VCaP (cell line): ENCODE results near the gene KDM4C.

Source experiments
- H3K27ac ChIP-seq: fragments of 450-650 bp; 2 replicates; pipeline ENCODE4 v1.5.1; 2017
- TF ChIP-seq, protein P1 (sequence below): fragments of 450-650 bp; conservative IDR thresholded peaks from 2 replicates; pipeline ENCODE4 v1.5.1; 2017; ENCODE audit warnings: mild to moderate bottlenecking, moderate library complexity

Gene KDM4C

DNA sequence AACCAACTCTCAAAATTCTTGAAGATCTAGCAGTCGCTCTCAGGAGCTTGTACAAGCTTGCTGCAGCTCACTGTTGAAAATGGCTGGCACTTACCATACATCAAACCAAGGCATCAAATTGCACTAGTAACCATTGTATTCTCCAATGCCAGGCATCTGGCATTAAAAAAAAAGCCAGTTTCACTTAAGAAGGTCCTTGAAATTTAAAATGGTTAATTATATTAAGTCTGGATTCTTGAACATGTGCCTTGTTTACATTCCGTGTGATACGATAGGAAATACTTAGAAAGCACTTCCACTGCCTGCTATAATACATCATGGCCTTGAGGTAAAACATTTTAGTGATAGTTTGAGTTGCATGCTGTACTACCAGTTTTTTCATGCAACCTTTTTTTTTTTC lies 300.7 kb downstream of the KDM4C start:
- H3K27ac ChIP-seq = no peak overlapping the region
- TF ChIP-seq, protein P1, sequence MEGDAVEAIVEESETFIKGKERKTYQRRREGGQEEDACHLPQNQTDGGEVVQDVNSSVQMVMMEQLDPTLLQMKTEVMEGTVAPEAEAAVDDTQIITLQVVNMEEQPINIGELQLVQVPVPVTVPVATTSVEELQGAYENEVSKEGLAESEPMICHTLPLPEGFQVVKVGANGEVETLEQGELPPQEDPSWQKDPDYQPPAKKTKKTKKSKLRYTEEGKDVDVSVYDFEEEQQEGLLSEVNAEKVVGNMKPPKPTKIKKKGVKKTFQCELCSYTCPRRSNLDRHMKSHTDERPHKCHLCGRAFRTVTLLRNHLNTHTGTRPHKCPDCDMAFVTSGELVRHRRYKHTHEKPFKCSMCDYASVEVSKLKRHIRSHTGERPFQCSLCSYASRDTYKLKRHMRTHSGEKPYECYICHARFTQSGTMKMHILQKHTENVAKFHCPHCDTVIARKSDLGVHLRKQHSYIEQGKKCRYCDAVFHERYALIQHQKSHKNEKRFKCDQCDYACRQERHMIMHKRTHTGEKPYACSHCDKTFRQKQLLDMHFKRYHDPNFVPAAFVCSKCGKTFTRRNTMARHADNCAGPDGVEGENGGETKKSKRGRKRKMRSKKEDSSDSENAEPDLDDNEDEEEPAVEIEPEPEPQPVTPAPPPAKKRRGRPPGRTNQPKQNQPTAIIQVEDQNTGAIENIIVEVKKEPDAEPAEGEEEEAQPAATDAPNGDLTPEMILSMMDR = no peak

GRCh38 chr9:7067169-7067568 lies 309.4 kb downstream of the KDM4C start:
- no peak overlapping the region for H3K27ac ChIP-seq
- TF ChIP-seq, protein P1 = no peak

DNA sequence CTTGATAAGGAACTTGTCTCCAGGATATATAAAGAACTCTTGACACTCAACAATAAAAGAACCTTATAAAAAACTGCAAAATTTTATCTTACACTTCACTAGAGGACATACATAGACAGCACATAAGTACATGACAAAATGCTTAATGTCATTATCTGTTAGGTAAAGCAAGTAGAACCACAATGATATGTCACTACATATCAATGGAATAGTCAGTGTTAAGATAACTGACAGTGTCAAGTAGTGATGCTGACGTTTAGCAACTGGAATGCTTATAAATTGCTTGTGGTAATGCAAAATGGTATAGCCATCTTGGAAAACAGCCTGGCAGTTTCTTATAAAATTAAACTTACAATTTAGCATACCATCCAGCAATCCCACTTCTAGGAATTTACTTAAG lies 314.1 kb downstream of the KDM4C start:
- H3K27ac ChIP-seq = no peak overlapping the region
- TF ChIP-seq, protein P1 = no peak

DNA sequence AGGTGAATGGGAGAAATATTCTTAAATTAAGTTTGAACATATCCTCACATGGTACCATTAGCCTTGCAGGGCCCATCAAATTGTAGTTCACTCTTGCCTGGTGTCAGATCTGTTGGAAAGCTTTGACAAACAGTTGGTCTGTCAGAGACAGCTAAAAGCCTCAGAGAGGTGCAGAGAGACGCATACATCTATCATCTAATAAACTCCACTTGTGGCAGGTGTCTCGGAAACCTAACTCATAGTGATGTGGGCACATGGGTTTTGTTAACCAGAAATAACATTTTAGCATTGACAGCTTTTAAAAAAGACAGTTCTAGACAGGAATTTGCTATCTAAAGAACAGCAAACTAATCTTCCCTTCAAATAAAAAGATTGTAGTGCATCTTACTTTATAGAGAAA lies 315.9 kb downstream of the KDM4C start:
- H3K27ac ChIP-seq = no peak overlapping the region
- TF ChIP-seq, protein P1 = no peak

DNA sequence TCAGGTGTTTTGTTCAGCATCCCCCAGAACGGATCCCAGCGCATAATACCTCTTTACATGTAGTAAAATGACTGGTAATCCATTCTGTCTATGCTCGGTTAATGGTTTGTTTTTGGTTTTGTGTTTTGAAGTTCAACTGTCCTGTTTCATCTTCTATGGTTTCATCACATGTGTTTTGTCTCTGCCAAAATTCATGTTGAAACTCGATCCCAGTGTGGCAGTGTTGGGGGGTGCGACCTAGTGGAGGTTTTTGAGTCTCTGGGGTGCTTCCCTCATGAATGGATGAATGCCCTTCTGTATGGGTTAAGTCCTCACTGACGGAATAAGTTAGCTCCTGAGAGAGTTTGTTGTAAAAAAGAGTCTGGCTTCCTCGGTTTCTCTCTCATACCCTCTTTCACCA lies 317.4 kb downstream of the KDM4C start:
- H3K27ac ChIP-seq = no peak overlapping the region
- TF ChIP-seq, protein P1 = no peak

DNA sequence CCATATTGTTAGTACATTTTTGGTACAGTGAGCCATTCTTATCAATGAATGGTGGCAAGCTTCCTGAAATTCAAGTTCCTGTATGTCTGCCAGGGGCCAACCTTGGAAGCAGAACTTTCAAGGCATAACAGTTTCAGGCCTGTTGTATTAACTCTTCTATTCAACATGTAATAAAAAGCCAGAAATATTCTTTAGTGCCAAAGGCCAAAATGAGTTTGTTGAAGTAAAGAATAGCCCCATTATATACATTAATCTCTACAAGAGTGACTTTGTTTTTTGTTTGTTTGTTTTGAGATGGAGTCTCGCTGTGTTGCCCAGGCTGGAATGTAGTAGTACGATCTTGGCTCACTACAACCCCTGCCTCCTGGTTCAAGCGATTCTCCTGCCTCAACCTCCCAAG lies 321.3 kb downstream of the KDM4C start:
- H3K27ac ChIP-seq = no peak overlapping the region
- TF ChIP-seq, protein P1 = no peak

GRCh38 chr9:7081065-7081600 lies 323.4 kb downstream of the KDM4C start:
- no peak overlapping the region for H3K27ac ChIP-seq
- TF ChIP-seq, protein P1 = no peak

- TF ChIP-seq, protein P1 = no peak
Observed at GRCh38 chr9:7083192-7083591, 325.4 kb downstream of the KDM4C start.

More at GRCh38 chr9:7083192-7083591, 325.4 kb downstream of the KDM4C start:
- no peak overlapping the region for H3K27ac ChIP-seq
